NCI-H82 (cell line): Measurements from ENCODE around the gene UQCC5.

Experiments
- DNase-seq: peaks from one replicate; lab custom pipeline; 2025; lab: John Stamatoyannopoulos, UW

The UQCC5 gene

DNA sequence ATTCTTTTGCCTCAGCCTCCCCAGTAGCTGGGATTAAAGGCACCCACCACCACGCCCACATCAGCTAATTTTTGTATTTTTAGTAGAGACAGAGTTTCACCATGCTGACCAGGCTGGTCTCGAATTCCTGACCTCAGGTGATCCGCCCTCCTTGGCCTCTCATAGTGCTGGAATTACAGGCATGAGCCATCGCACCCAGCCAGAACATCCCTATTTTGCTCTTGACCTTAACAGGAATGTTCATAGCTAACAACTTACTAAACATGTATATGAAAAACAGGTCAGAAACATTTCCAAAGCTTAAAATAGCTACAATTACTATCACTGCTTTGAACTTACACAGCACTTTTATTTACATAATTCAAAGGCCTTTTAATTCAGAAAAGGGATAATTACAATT is 33.7 kb downstream of the UQCC5 start:
- DNase-seq: no peak

DNA sequence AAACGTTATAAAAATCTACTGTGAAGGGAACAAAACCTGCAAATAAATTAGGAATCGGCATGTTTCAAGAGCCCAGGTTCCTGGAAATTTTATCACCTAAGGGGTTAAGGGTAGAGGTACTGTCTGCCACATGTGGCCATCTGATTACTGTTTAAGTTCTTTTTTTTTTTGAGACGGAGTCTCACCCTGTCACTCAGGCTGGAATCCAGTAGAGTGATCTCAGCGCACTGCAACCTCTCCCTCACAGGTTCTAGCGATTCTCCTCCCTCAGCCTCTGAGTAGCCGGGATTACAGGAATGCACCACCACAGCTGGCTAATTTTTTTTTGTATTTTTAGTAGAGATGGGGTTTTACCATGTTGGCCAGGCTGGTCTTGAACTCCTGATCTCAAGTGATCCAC is 35.8 kb downstream of the UQCC5 start:
- no peak for DNase-seq

- DNase-seq: no peak
Measured at GRCh38 chr3:52574056-52574965, 37.9 kb downstream of the UQCC5 start.
